HTR-8/SVneo (cell line): ENCODE data around the gene TSPAN9.

Experiments
- DNase-seq: peaks from one replicate; pipeline ENCODE4 v3.0.0; 2011; ENCODE audit warnings: low spot score, mixed read lengths; ENCODE audit not compliant: insufficient read length
- FAIRE-seq: peaks from 2 replicates; lab custom pipeline; 2011; peaks lifted over from hg19 to GRCh38; lab: Jason Lieb, UNC

TSPAN9 gene

DNA sequence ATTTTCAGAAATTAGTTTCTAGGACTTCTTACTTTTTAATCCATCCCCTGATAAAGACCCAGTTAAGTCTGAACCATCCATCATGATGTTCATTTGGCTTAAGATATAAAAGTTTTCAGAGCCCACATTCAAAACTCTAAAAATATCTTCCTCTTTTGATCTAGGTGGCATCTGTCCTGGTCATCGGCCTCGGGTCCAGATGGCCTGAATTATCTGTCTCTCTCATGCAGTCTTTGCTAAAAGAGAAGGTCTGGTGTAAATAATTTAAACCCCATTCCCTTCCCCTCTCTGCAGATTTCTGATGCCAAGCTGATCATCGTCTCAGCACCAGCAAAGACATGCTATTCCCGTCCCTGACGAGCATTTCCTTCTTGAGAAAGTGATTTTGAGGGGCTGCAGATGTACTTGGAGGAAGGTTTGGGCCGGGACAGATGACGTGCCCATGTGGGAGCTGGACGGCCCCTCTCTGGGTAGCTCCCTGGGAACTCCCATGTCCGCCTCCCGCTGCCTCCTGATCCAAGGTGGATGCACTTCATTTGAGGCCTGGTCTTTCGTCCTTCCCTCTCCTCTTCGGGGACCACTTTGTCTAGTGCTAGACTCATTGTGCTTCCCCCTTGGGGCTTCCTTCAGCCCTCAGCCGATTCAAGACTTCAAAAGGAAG is 240.8 kb downstream of the TSPAN9 start:
- no peak for FAIRE-seq
- no peak for DNase-seq

DNA sequence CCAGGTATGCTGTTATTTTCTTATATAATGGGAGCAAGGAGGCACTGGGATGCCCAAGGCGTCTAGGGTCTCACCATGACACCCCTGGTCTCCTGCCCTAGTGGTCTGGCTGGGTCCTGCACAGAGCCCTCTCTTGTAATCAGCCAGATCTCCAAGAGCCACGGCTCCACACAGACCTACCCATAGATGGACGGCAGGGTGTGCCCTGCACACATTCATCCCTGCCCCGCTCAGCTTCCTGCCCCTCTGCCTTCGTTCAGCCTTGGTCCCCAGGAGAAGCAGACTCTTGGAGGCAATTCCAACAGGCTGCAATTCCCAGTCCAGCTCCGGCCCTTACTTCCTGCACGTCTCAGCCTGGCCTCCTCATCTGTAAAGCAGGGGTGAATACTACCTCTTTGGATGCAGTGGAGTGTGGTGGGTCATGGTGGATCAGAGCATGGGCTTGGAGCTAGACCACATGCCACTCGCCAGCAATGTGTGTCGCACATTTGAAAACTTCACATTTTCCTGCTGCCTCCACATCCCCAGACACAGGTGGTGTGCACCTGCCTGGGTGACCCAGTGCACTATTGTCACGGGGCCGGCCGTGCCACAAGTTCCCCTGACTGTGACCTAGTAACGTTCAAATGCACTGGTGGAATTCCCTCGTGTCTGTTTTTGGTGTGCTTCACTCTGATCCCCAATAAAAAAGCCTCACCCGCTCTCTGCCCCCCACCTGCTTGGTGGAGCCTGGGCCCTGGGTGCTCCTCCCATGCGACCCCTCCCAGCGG is 242.7 kb downstream of the TSPAN9 start:
- DNase-seq (peak; percentile 60), FAIRE-seq (peak; percentile 76)

DNA sequence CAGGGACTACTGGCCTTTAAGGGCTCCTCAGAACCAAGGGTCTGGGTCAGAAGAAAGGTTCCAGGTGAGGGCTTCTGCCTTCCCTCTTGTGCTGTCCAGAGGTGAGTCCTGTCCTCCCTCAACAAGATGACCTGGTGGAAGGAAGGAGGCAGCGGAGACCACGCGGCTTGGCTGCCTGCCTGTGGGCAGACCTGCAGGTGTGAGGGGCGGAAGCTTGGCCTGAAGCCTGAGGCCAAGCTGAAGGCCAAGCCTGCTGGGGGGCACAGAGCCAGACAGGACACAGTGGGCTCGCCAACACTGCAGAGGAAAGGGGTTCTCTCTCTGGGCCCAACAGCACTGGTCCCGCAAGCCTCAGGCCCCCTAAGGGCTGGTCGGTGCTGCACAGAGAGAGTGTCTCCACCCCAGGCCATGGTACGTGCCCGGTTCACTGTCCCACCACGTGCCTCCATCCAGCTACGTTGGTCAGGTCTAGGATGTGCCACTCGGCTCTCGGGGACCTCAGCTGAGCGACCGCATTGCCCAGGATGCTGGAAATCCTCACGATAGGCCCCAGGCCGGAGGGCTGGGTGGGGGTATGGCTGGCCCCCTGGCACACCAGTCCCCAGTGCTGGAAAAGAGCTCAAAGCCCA is 243.8 kb downstream of the TSPAN9 start:
- FAIRE-seq (no peak), DNase-seq (no peak)

DNA sequence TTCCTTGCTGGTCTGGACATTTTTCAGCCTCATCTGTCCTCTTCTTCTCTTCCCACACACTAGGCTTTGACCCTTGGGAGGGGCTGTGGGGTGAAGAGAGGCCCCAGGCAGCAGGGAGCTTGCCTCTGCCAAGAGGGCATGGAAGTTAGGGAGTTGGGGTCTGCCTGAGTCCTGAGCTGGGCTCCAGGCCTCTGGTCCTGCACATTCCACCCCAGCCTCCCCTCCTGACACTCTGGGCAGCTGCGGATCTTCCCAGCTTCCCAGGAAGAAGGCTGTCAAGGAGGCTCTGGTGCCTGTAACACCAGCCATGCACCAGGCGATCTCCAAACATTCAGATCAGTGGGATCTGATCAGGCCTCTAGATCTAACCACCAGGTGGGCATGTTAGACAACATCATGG is 244.7 kb downstream of the TSPAN9 start:
- FAIRE-seq, result no peak

DNA sequence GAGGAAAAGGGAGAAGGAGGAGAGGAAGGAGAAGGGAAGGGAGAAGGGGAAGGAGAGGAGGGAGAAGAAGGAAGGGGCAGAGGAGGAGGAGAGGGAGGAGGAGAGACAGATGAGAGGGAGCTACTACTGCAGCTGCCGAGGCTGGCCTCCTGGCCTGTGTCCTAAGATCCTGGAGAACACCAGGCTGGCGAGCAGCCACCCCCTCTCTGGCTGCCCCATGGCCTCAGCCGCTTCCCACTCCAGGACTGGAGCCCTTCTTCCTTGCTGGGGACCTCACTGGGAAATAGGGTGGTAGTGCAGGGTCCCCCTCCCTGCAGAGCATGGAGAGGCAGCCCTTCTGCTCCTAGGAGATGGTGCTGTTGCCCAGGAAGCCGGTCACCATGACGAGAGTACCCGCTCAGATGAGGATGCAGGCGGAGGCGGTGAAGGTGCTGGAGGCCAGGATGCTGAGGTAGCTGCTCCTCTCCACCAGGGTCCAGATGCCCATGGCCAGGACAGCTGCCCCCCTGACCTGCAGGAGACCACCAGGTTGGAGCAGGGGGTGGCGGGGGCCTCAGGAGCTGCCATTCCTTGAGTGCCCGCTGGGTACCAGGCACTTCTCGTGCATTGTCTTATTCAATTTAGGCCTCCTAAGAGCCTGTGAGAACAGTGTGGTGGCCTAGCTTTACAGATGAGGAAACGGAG is 246.0 kb downstream of the TSPAN9 start:
- DNase-seq (no peak), FAIRE-seq (no peak)

More for the DNA sequence above, 244.7 kb downstream of the TSPAN9 start:
- DNase-seq, result no peak

DNA sequence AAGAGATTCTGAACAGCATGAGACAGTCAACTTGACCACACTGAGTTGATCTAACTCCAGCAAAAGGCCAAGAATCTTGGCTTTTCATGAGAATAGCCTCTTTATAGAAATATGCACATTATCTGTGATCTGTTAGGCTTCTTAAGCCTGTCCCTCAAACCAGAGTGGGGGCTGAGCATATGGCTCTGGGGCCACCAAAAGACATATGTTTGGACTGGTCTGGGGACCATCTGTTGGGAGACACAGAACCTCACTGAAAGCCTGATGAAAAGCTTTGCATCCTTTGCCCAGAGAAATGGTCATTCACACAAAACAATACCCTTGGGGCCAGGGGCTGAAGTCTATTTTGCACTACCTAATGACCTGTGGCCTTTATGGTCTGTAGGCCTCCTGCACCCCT is 248.6 kb downstream of the TSPAN9 start:
- FAIRE-seq (no peak), DNase-seq (no peak)

DNA sequence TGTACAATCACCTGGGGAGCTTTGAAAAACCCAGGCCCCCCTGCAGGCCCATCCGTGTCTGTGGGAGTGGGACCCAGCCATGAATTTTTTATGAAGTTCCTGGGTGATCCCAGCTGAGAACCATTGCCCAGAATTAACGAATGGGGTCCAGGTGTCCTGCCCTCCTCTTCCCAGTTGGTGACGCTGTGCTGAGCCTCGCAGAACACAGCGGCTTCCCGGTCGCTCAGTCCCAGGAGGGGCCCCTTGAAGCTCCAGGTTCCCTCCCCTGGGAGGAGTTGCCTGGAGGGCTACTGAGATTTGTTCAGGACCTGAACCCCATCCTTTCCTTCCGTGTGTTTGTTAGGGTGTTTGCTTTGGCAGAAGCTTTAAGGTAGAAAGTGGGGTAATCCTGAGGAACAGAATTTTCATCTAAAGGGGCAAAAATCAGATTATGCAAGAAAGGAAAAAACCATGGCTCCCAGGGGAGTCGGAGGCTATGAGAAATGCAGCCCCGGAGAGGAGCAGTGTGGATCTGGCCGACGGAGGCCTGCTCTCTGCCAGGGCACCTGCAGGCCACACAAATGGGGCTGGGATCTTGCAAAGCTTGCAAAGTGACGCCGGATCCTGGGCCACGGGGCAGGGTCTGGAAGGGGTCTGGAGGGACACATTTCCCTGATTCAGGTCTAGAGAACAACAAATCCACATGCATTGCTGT is 249.1 kb downstream of the TSPAN9 start:
- FAIRE-seq, result no peak
- DNase-seq, result no peak

DNA sequence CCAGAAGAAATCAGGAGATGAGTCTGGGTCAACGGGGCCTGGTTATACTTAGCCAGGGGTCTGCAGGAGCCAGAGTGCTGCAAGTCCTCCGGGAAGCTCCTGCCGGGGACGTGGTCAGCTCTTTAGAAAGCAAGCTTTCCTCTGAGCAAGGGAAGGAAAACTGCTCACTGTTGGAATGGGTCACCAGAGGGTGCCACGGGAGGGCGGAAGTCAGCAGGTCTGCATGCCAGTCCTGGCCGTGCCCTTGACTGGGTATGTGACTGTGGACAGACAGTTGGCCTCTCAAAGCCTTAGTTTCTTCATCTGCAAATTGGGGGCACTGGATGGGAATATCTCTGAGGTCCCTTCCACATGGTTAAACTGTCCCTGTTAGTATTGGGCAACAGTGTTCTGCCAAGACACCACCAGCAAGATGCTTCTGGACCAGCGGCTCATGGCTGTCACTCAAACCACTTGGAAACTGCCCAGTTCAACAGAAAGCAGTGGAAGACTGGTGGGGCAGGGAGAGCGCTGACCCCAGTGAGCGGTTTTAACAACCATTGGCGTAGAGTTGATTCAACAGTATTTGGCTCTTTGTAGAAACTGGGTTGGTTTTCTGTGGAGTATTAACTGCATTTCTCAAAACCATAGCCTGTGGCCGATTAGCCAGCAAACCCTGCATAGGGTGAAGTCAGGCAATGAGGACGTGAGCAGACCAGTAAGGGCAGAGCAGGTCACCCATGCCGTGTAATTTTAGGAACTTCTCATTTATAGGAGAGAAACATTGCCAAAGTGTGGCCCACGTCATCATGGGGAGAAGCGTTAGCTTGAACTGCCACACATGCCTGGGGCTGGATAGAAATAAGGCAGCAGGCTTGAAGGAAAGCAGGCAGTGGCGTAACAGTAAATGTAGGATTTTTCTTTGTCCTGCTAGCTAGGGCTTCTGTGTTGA is 249.9 kb downstream of the TSPAN9 start:
- FAIRE-seq (no peak), DNase-seq (no peak)

DNA sequence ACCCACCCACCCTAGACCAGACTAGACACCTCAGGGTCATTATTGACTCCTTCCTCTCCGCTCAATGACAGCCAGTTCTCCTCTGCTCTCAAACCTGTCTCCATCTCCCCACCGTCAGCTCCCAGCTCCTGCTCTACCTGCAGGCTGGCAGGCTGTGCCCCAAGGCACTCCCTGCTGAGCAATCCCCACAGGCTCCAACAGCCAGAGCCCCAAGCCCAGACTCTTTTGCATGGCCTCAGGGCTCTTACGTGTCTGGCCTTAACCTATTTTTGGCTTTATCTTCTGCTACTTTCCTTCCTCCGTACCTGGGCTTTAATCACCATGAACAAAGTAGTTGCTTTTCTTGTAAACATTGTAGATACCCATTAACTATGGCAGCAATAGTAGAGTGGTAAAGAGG is 250.9 kb downstream of the TSPAN9 start:
- DNase-seq, result no peak
- no peak for FAIRE-seq

DNA sequence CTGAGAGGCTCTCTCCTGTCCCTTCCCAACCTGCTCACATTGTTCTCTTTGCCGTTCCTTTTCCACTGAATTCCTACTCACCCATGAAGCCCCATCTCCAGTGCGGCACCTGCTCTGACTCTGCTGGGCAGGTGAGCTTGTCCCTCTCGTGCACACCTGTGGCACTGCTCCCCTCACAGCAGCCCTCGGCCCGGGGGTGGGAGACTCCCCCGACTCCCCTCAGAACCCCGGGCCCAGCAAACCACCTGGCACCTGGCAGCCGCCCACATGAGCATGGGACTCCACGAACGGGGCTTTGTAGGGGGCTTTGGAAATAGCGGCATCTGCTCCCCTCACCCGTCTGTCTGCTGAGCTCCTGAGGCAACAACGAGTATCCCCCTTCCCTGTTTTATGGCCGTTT is 251.4 kb downstream of the TSPAN9 start:
- DNase-seq, result no peak
- no peak for FAIRE-seq

DNA sequence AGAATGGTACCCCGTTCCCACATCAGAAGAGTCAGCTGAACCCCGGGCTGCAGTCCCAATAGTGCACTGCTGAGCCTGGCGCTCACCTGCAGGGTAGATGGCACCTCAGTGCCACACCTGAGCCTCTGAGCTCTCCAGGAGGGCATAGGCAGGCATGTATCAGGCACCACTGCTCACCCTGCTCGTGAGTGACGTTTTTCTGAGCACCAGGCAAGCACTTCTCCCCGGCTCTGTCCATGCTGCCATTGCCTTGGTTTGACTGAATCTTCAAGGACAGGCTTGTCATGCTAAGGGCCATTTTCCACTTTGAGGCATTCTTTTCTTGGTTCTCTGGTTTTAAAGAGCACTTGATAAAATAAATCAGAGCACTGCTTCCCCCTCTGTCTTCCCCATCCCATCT is 252.2 kb downstream of the TSPAN9 start:
- DNase-seq (no peak), FAIRE-seq (no peak)

DNA sequence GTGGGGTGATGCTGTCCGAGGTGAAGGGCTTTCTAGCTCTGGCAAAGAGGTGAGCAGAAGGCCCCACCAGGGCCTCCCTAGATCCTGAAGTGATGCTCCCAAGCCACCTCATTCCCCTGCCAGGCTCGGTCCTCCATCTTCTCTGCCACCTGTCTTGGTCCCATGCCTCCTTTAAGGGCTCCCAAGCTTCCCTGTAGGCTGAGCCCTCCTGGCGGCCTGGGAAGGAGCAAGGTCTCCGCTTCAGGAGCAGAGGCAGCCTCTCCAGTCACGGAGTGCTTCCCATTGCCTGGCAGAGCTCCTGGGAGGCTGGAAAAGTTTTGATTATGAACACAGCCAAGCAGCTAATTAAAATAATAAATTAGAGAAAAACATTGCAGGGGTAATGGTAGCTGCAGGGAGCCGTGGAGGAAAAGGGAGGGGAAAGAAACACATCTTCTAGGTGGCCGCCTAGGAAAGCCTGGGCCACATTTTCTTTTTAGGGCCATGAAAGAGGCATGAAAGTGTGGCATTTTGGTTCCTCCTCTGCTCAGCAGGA is 253.9 kb downstream of the TSPAN9 start:
- FAIRE-seq (no peak), DNase-seq (no peak)

DNA sequence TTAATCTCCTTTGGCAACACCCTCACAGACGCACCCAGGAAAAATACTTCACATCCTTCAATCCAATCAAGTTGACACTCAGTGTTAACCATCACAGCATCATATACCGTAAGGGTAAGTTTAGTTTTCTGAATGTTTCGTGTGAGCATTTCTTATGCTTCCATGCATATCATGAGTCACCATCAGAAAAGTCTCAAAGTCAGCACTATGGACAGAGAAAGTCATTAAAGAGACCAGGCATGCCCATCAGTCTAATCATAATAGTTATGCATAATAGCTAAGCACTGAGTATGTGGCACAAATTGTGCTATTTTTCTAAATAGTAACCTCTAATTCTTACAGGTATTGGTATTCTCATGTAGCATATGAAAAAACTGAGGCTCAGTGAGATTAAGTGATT is 255.0 kb downstream of the TSPAN9 start:
- DNase-seq (peak; percentile 33), FAIRE-seq (peak; percentile 68)

DNA sequence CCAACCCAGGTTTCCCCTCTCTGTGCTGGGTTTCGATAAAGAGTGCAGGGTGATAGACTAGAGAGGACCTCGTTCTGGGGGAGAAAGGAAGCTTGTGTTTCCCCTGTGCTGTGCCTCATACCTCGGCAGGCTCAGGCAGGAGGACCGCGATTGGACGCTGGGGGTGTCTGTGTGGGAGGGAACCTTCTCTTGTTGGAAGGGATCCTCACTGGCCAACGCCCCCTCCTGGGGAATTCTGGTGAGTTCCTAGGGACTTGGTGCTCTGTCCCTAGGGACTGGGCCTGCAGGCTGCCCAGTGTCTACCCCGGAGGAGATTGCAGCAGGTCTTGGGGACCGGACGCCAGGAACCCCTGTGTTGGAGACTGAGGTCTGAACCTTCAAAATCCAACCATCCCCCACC is 256.4 kb downstream of the TSPAN9 start:
- DNase-seq (no peak), FAIRE-seq (no peak)

DNA sequence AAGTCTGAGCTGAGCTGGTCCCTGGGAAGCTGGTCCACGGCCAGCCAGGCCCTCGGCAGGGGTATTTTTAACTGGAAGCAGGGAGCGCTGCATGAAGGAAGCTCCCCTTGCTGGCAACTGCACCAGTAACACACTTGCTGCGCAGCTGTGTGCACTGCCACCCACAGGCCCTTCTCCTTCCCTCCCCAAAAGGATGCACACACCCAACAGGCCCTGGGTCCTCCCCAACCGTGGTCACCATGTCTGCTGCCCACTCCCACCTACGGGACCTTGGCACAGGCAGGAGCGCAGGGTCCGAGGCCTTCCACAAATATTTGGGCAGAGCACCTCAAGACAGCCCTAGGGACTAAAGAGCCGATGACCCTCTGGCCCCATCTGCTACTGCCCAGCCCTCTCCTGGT is 256.8 kb downstream of the TSPAN9 start:
- DNase-seq (no peak), FAIRE-seq (no peak)

DNA sequence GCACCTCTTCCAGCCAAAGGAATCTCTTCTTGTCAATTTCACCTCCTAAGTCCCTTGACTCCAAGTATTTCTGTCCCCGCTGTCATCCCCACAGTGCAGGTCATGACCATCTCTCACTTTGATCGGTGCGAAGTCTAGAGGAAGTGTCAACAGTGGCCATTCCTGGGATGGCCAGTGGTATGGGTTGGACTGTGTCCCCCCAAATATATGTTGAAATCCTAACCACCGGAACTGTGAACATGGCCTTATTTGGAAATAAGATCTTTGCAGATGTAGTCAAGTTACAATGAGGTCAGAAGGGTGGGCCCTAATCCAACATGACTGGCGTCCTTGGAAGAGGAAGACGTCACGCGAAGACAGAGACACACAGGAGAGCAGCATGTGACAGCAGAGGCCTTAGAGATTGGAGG is 257.9 kb downstream of the TSPAN9 start:
- FAIRE-seq (no peak), DNase-seq (no peak)
